Measurements from ENCODE around the gene ENHO.

The ENHO gene

DNA sequence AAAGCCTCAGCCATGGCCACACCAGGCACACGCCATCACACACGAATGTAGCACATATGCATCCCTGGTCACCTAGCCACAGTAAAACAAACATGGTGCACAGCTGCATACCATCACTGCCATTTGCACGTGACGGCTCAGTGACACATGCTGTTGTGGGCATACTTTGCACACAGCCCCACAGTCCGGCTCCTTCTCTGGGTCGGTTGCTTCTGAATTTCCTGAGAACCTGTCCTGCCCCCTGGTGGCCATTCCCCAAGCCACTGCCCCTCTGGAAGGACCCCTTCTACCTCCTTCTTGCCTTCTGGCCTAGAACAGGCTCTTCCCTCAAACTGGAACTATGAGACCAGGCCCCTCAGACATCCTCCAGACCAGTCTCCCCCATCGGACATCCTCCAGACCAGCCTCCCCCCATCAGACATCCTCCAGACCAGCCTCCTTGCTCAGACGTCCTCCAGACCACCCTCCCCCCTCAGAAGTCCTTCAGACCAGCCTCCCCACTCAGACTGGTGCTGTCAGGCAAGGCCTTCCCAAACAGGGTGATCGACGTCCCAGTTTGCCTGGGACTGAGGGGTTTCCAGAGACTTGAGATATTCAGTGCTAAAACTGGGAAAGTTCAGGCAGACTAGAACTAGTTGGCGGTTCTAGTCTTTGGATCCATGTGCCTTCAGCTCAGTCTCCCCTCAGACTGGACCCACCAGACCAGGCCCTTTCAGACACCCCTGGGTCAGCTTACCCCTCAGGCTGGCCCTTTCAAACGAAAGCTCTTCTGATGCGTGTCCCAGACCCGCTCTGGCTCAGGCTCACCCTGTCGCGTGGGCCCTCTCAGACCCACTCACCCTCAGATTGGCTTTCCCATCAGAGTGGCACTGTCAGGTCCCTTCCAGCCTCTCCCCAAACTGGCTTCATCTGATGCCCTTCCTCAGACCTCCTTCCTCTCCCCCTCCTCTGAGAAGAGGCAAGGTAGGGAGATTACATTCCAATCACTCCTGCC is 24.3 kb upstream of the ENHO start:
- TF ChIP-seq, protein P1, sequence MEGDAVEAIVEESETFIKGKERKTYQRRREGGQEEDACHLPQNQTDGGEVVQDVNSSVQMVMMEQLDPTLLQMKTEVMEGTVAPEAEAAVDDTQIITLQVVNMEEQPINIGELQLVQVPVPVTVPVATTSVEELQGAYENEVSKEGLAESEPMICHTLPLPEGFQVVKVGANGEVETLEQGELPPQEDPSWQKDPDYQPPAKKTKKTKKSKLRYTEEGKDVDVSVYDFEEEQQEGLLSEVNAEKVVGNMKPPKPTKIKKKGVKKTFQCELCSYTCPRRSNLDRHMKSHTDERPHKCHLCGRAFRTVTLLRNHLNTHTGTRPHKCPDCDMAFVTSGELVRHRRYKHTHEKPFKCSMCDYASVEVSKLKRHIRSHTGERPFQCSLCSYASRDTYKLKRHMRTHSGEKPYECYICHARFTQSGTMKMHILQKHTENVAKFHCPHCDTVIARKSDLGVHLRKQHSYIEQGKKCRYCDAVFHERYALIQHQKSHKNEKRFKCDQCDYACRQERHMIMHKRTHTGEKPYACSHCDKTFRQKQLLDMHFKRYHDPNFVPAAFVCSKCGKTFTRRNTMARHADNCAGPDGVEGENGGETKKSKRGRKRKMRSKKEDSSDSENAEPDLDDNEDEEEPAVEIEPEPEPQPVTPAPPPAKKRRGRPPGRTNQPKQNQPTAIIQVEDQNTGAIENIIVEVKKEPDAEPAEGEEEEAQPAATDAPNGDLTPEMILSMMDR (conservative IDR thresholded peaks at IDR 0.05; ENCODE audit: control insufficient read depth, insufficient read depth, low read depth, low read length) = peak; percentile 73
- H3K4me3 ChIP-seq (ENCODE audit: control insufficient read depth, low read depth, low read length) = no peak overlapping the region
- DNase-seq (ENCODE audit: low read depth) = peak; percentile 79

DNA sequence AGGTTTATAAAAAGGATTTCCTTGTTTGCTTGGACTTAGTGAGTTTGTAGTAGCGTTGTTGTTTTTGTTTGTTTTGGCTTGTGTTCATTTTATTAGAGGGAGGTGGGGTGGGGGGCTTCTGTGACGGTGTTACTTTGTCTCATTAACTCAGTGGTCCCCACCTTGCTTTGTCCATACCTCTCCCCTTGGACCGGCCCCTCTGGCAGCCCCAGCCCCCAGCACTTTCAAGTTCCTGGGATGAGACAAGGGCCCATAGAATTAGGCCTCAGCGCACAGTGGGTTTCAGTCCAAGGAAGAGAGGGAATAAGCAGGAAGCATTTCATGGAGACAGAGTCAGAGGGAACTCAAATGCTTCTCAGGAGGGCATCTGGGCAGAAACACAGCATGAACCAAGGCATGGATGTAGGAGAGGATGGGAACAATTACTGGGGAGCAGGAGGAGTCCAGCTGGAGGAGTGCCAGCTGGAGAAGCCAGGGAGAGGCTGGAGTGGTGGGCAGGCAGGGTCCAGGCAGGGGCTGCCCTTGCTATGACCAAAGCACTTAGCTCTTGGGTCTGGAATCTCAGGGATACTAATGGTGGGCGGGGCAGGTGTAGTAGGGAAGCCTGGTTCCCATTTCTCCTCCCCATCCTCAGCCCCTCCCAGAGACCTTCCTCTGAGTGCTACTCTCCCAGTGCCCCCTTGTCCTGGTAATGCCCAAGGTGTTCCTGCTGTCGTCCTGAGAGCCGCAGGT is 23.5 kb upstream of the ENHO start:
- TF ChIP-seq, protein P1 (conservative IDR thresholded peaks at IDR 0.05; ENCODE audit: control insufficient read depth, insufficient read depth, low read depth, low read length) = no peak
- H3K4me3 ChIP-seq (ENCODE audit: control insufficient read depth, low read depth, low read length) = no peak overlapping the region
- DNase-seq (ENCODE audit: low read depth) = no peak

DNA sequence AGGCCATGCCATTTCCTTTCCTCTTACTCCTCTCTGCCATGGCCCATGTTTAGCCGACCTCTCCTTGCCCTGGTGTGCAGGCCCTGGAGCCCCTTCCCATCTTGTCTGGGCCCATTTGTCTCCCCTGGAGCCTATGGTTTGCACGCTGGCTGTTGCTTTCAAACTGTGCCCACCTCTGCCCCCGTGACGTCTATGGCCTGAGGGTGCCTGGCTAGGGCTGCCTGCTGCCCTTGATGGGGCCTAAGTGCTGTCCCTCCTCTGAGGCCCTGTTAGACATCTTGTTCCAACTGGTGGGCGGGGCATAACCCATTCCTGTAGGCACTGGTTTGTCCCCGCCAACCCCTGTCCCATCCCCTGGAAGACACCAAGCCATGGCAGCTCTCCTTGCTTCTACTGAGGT is 22.7 kb upstream of the ENHO start:
- no peak overlapping the region for H3K4me3 ChIP-seq (ENCODE audit: control insufficient read depth, low read depth, low read length)
- DNase-seq (ENCODE audit: low read depth) = no peak
- TF ChIP-seq, protein P1 (conservative IDR thresholded peaks at IDR 0.05; ENCODE audit: control insufficient read depth, insufficient read depth, low read depth, low read length) = no peak

DNA sequence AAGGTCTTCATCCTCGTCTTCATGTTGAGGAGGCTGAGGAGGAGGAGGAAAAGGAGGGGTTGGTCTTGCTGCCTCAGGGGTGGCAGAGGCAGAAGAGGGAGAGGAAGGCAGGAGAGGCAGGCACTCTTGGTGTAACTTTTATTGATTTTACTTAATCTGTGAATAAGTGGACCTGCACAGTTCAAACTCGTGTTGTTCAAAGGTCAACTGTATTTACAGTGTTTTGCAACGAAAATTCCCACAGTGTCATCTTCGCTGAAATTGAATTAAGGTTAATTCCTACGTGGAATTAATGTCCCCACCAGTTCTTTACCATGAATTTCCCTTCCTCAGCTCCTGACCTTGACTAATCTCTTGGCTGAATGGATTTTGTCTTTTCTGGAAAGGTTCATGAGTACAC is 21.2 kb upstream of the ENHO start:
- H3K4me3 ChIP-seq (ENCODE audit: control insufficient read depth, low read depth, low read length) = no peak overlapping the region
- TF ChIP-seq, protein P1 (conservative IDR thresholded peaks at IDR 0.05; ENCODE audit: control insufficient read depth, insufficient read depth, low read depth, low read length) = no peak
- DNase-seq (ENCODE audit: low read depth) = no peak

DNA sequence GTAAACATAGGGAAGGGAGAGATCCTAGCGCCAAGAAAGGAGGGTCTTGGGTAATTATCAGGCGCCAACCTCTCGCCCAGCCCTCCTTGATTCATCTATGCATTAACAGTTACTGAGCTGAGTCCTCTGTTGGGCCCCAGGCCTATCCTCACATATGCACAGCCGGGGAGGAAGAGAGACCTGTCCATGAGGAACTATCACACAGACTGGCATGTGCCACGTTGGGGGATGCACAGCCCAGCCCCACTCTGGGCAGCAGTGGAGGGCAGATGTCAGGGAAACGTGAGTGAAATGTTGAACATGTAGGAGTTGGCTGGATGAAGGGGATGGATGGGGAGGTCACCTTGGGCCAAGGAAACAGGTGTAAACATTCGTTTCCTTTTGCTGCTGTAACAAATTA is 18.8 kb upstream of the ENHO start:
- no peak for DNase-seq (ENCODE audit: low read depth)
- TF ChIP-seq, protein P1 (conservative IDR thresholded peaks at IDR 0.05; ENCODE audit: control insufficient read depth, insufficient read depth, low read depth, low read length) = no peak
- H3K4me3 ChIP-seq (ENCODE audit: control insufficient read depth, low read depth, low read length) = no peak overlapping the region

GRCh38 chr9:34540827-34541226 is 18.0 kb upstream of the ENHO start:
- no peak overlapping the region for H3K4me3 ChIP-seq (ENCODE audit: control insufficient read depth, low read depth, low read length)
- TF ChIP-seq, protein P1 (conservative IDR thresholded peaks at IDR 0.05; ENCODE audit: control insufficient read depth, insufficient read depth, low read depth, low read length) = no peak
- peak; percentile 62 for DNase-seq (ENCODE audit: low read depth)

All from fibroblast of mammary gland (primary cell).